ENCODE data around the gene INPP5F.
"Not testable (repeated sequence)": the region's sequence is repeated elsewhere in the genome, so short reads cannot be mapped to it uniquely, and the experiment has no call there.

The INPP5F gene

GRCh38 chr10:119703903-119704508, 21.8 kb upstream of the INPP5F start:
- no peak for DNase-seq (ENCODE audit: low read depth in 2 of 2, low spot score in 1 of 2)

- DNase-seq (ENCODE audit: low read depth in 2 of 2, low spot score in 1 of 2), result no peak
Observed at GRCh38 chr10:119705434-119705831, 20.4 kb upstream of the INPP5F start.

- DNase-seq (ENCODE audit: low read depth in 2 of 2, low spot score in 1 of 2), result no peak
Observed at GRCh38 chr10:119706521-119707278, 19.1 kb upstream of the INPP5F start.

GRCh38 chr10:119707331-119707730, 18.5 kb upstream of the INPP5F start:
- not testable (repeated sequence) for DNase-seq (ENCODE audit: low read depth in 2 of 2, low spot score in 1 of 2)

- DNase-seq (ENCODE audit: low read depth in 2 of 2, low spot score in 1 of 2), result not testable (repeated sequence)
Observed at GRCh38 chr10:119710935-119711334, 14.9 kb upstream of the INPP5F start.

- DNase-seq (ENCODE audit: low read depth in 2 of 2, low spot score in 1 of 2), result no peak
Observed at GRCh38 chr10:119713744-119714483, 11.9 kb upstream of the INPP5F start.

GRCh38 chr10:119714484-119714816, 11.4 kb upstream of the INPP5F start:
- DNase-seq (ENCODE audit: low read depth in 2 of 2, low spot score in 1 of 2), result no peak

GRCh38 chr10:119715628-119716505, 10.0 kb upstream of the INPP5F start:
- DNase-seq (ENCODE audit: low read depth in 2 of 2, low spot score in 1 of 2), result no peak

GRCh38 chr10:119723161-119723560, 2.7 kb upstream of the INPP5F start:
- no peak for DNase-seq (ENCODE audit: low read depth in 2 of 2, low spot score in 1 of 2)

GRCh38 chr10:119723624-119724023, 2.2 kb upstream of the INPP5F start:
- no peak for DNase-seq (ENCODE audit: low read depth in 2 of 2, low spot score in 1 of 2)

GRCh38 chr10:119724593-119725516, 995 bp upstream of the INPP5F start:
- no peak for DNase-seq (ENCODE audit: low read depth in 2 of 2, low spot score in 1 of 2)

GRCh38 chr10:119725517-119725827, 378 bp upstream of the INPP5F start:
- DNase-seq (ENCODE audit: low read depth in 2 of 2, low spot score in 1 of 2), result no peak

GRCh38 chr10:119726676-119727261, 919 bp downstream of the INPP5F start:
- DNase-seq (ENCODE audit: low read depth in 2 of 2, low spot score in 1 of 2), result no peak

- no peak for DNase-seq (ENCODE audit: low read depth in 2 of 2, low spot score in 1 of 2)
Observed at GRCh38 chr10:119728172-119728800, 2.4 kb downstream of the INPP5F start.

- no peak for DNase-seq (ENCODE audit: low read depth in 2 of 2, low spot score in 1 of 2)
Observed at GRCh38 chr10:119734396-119735332, 8.8 kb downstream of the INPP5F start.

- no peak for DNase-seq (ENCODE audit: low read depth in 2 of 2, low spot score in 1 of 2)
Observed at GRCh38 chr10:119735451-119735850, 9.6 kb downstream of the INPP5F start.

GRCh38 chr10:119736220-119736619, 10.4 kb downstream of the INPP5F start:
- no peak for DNase-seq (ENCODE audit: low read depth in 2 of 2, low spot score in 1 of 2)

GRCh38 chr10:119737039-119737663, 11.3 kb downstream of the INPP5F start:
- DNase-seq (ENCODE audit: low read depth in 2 of 2, low spot score in 1 of 2), result no peak

Measured in stimulated activated CD8-positive, alpha-beta memory T cell treated with anti-CD3 and anti-CD28 coated beads, Interleukin-4, amount 100 ng/mL, for 4 hours (primary cell).